HG03108 (cell line): Measurements from ENCODE around the gene USP24.

ENCODE experiments used
- ATAC-seq: cut with Tn5 transposase; IDR thresholded peaks from one replicate; pipeline ENCODE4 v1.9.1; 2021; ENCODE audit warnings: moderate library complexity; ENCODE audit not compliant: unreplicated experiment

USP24 gene

DNA sequence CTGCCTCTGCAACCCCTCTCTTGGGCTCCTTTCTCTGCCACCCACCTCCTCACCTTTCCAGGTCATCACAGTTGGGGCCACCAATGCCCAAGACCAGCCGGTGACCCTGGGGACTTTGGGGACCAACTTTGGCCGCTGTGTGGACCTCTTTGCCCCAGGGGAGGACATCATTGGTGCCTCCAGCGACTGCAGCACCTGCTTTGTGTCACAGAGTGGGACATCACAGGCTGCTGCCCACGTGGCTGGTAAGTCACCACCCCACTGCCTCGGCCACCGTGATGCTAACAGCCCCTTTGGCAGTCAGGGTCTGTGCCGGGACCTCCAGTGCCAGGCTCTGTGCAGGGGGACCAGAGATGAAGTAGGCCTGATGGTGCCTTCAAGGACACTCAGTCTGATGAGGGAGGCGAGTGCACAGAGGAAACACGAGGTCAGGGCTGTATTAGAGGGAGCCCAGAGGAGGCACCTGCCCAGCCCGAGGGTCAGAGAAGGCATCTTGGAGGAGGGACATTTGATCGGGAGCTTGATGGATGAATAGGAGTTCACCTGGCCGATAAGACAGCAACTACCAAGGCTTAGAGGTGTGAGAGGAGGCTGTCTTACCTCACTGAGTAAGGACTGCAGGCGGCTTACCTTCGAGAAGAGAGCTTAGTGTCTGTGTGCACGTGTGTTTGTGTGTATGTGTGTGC, 157.8 kb downstream of the USP24 start:
- ATAC-seq, result no peak

- no peak for ATAC-seq
Observed at GRCh38 chr1:55056632-55056992, 158.6 kb downstream of the USP24 start.

DNA sequence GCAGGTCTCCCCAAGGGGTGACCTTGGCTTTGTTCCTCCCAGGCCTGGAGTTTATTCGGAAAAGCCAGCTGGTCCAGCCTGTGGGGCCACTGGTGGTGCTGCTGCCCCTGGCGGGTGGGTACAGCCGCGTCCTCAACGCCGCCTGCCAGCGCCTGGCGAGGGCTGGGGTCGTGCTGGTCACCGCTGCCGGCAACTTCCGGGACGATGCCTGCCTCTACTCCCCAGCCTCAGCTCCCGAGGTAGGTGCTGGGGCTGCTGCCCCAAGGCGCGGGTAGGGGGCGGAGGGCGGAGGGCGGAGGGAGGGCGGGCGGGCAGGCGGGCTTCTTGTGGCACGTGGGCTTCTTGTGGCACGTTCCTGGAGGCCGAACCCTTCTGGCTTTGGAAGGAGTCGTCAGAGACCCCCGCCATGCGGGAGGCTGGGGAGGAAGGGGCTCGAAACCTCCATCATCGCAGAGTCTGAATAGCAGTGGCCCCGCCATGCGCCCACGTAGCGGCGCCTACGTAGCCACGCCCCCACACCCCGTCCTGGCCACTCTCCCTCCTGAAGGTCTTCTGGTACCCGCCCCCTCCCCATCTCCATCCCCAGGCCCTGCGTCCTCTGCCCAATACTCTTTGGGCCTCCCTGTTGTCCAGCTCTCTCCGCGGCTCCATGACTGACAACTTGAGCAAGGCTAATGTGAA, 159.1 kb downstream of the USP24 start:
- no peak for ATAC-seq

- ATAC-seq, result no peak
Observed at GRCh38 chr1:55055084-55055882, 159.9 kb downstream of the USP24 start.

DNA sequence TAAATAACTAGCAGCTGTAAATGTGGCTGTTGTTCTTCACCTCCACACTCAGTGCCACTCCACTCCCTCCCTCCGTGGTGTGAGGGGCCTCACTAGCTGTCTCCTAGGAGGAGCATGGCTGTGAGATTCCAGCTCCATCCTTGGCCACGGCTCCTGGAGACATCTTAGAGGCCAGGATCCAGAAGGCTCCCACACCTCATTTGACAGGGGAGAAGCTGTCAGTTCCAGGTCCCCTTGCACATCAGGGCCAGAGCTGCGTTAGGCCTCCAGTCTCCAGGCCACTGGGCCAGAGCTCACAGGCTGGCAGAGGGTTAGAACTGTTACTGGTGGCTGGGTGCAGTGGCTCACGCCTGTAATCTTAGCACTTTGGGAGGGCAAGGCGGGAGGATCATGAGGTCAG, 160.8 kb downstream of the USP24 start:
- ATAC-seq, result no peak

- ATAC-seq, result no peak
Observed at GRCh38 chr1:55053265-55053954, 161.8 kb downstream of the USP24 start.

- ATAC-seq, result no peak
Observed at GRCh38 chr1:55052221-55053142, 162.7 kb downstream of the USP24 start.

DNA sequence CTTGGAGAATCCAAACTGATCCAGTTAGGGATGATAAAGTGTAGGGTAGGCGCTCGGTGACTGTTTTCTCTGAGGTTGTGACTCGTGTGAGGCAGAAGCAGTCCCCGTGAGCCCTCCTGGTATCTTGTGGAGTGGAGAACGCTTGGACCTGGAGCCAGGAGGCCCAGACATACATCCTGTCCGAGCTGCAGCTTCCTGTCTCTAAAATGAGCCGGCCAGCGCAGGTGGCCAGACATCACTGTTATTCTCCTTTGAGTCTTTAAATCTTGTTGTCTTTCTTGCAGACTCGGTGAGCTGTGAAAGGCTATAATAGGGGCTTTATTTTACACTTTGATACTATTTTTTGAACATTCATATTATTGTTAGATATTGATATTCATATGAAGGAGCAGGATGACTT, 163.5 kb downstream of the USP24 start:
- no peak for ATAC-seq

DNA sequence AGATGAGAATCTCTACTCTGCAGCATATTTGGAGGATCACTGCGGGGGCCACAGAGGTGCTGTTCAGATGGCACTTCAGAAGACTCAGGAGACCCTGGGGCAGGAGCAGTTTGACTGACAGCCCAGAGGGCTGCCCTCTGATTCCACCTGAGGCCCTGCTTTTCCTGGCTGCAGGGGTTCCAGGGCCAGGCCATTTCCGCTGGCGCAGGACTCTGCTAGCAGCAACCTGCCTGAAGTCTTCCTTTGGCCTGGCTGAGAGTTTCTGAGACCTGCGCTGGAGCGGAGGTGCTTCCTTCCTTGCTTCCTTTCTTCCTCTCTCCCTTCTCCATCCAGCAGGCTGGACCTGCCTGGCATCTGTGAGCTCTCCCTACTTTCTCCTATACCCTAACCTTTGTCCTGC, 164.0 kb downstream of the USP24 start:
- no peak for ATAC-seq

DNA sequence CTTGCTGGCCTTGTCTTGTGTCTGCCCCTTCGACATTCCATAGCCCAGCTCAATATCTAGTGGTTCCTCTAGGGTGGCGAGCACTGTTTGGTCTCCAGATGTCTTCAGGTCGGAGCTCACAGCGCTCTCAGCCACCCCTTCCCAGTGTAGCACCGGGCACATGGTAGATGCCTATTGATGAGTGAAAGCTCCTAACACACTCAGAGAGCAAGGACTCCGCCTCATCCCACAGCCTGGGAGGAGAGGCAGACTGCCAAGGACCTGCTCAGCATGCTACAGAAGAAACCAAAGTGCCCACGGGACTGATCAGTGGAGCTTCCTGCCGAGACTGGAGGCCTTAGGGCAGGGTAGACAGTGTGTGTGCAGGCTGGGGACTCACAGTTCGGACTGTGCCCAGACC, 164.9 kb downstream of the USP24 start:
- ATAC-seq, result no peak

DNA sequence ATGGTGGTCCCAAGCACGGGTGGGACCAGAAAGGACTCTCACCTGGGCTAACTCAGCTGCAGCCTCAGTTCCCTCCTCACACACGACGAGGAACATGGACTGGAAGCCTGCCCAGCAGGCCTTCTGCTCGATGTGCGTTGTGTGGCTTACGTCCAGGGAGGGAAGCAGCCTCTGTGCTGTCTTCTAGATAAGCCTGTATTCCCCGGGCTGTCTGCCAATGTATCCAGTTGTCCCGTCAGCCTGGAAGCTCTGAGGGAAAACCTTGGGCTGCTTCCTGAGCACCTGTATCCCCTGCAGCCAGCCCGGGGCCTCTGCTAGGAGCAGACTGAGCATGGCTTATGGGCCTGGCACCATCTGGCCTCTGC, 165.3 kb downstream of the USP24 start:
- ATAC-seq, result no peak

DNA sequence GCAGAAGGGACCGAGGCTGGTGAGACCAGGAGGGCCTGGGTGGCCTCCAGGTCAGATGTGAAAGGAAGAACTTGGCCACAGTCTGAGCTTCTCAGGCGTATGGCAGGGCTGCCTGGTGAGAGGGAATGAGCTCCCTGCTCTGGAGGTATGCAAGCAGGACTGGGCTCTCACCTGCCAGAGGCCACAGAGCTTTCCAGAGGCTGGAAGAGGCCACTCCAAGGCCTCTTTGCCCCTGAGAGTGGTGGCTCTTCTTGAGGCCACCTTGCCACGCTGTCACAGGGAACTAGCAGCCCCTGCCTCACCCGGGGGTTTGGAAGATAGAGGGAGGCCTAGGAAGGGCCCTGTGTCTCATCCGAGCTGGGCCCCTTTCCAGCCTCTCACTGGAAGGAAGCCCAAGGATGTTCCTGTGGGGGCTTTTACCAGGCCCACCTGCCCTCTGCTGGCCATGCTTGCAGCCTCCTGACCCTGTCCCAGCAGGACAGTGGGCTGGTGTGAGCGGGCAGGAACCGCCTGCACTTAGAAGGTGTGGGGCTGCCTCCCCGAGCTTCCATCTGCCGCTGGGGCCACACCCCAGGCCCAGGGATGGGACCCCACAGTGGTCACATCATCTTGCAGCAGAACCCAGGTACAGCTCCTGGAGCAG, 165.8 kb downstream of the USP24 start:
- ATAC-seq, result no peak

GRCh38 chr1:55048453-55049270, 166.5 kb downstream of the USP24 start:
- no peak for ATAC-seq

- no peak for ATAC-seq
Observed at GRCh38 chr1:55047611-55048010, 167.6 kb downstream of the USP24 start.

- no peak for ATAC-seq
Observed at GRCh38 chr1:55046871-55047270, 168.3 kb downstream of the USP24 start.

- no peak for ATAC-seq
Observed at GRCh38 chr1:55045430-55045829, 169.7 kb downstream of the USP24 start.

- no peak for ATAC-seq
Observed at GRCh38 chr1:55044617-55045397, 170.4 kb downstream of the USP24 start.

DNA sequence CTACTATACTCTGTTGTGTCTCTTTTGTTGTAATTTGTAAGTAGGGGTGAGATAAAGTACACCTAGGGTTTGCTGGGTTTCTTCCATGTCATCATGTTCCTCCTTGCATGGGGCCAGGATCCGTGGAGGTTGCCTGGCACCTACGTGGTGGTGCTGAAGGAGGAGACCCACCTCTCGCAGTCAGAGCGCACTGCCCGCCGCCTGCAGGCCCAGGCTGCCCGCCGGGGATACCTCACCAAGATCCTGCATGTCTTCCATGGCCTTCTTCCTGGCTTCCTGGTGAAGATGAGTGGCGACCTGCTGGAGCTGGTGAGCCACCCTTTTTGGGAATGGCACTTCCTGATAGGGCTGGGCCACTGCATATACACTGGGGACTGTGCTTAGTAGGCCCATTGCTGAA, 171.4 kb downstream of the USP24 start:
- ATAC-seq, result no peak
